Right lobe of liver (tissue), 6 donors: Measurements from ENCODE around the gene TENT5C. TPM values are rescaled to one million over a fixed set of nuclear protein-coding genes. Genes with fewer than 3 reads are reported as not detected.
A peak's percentile ranks its signal among the peaks of the same experiment; 100 is the strongest.

Experiments
- ATAC-seq, 4 donors: fragments of 200-7000 bp; cut with Tn5 transposase; one replicate each; pipeline ENCODE4 v1.9.1; 2020; ENCODE audit warnings: mild to moderate bottlenecking in 4 of 4, moderate library complexity in 4 of 4
- DNase-seq, 3 donors: peaks; one replicate each; pipeline ENCODE4 v3.0.0-alpha.2; 2020
- H3K27ac ChIP-seq, 3 donors: fragments of 200-600 bp; one replicate each; pipeline ENCODE4 v1.8.0; 2022
- H3K27me3 ChIP-seq, 2 donors: fragments of 200-600 bp; one replicate each; pipeline ENCODE4 v1.8.0; 2022
- H3K36me3 ChIP-seq, 4 donors: fragments of 200-600 bp; sonication (generic) in 1 of 4; one replicate each; pipeline versions ENCODE4 v1.5.1 to v1.8.0; 2017 to 2022; ENCODE audit warnings: control low read depth in 1 of 4
- H3K4me1 ChIP-seq, 4 donors: fragments of 200-600 bp; sonication (generic) in 1 of 4; one replicate each; pipeline versions ENCODE4 v1.5.1 to v1.8.0; 2017 to 2022; ENCODE audit warnings: control low read depth in 1 of 4
- H3K4me3 ChIP-seq, 3 donors: fragments of 200-600 bp; one replicate each; pipeline ENCODE4 v1.8.0; 2022
- H3K9me3 ChIP-seq, 4 donors: fragments of 200-600 bp; sonication (generic) in 1 of 4; one replicate each; pipeline versions ENCODE4 v1.5.1 to v1.8.0; 2017 to 2022; ENCODE audit warnings: control low read depth in 1 of 4
- POLR2A ChIP-seq: fragments of 450-650 bp; IDR thresholded peaks from one replicate; pipeline ENCODE4 v1.6.1; 2017; ENCODE audit warnings: antibody characterized with exemption, mild to moderate bottlenecking
- WGBS: methylation state at CpG from one replicate; pipeline ENCODE4 v1.1.6; 2018; ENCODE audit warnings: low coverage, low lambda C conversion rate; ENCODE audit not compliant: insufficient coverage; ENCODE audit errors: missing lambda C conversion rate; 5-methylcytosine and 5-hydroxymethylcytosine counted together
- intact Hi-C, 2 donors: fragments of 100-400 bp; cut with DNase I; formaldehyde crosslinking; loops; one replicate each; pipeline versions ENCODE4 v1.11.2 to v1.14.1; 2022
- total RNA-seq, 6 experiments: library from RNA; depleted of rRNA in 2 of 6; stranded (reverse); fragments of >200 nt in 2 of 6; fragmentation: NEBNext Ultra II Directional in 3 of 6; extraction: Animal tissue kit (Norgen Biotek cat#: 25700) in 3 of 6; gene quantifications; one replicate each; pipeline versions ENCODE4 v1.1.0 to v1.2.4, GENCODE V29; 2016 to 2023
- TF ChIP-seq, protein P1 (sequence below), 4 donors: fragments of 200-600 bp in 3 of 4; fragments of 450-650 bp in 1 of 4; IDR thresholded peaks; one replicate each; pipeline versions ENCODE4 v1.5.1 to v1.8.0; 2016 to 2022; ENCODE audit warnings: antibody characterized with exemption in 4 of 4, mild to moderate bottlenecking in 2 of 4
- donor health status: DM: no; HTN: yes; CAD: no.
- donor health status: DM: no; HTN: no; CAD: no.
- donor health status: DM: no; HTN: no; CAD: no.
- donor health status: DM: no; HTN: yes; CAD: no.
- donor health status: DM: no; HTN: yes; CAD: no.

The TENT5C gene
- total RNA-seq, 6 experiments from 2014 or later: 2.3 to 13.7 (median 3.0) TPM

DNA sequence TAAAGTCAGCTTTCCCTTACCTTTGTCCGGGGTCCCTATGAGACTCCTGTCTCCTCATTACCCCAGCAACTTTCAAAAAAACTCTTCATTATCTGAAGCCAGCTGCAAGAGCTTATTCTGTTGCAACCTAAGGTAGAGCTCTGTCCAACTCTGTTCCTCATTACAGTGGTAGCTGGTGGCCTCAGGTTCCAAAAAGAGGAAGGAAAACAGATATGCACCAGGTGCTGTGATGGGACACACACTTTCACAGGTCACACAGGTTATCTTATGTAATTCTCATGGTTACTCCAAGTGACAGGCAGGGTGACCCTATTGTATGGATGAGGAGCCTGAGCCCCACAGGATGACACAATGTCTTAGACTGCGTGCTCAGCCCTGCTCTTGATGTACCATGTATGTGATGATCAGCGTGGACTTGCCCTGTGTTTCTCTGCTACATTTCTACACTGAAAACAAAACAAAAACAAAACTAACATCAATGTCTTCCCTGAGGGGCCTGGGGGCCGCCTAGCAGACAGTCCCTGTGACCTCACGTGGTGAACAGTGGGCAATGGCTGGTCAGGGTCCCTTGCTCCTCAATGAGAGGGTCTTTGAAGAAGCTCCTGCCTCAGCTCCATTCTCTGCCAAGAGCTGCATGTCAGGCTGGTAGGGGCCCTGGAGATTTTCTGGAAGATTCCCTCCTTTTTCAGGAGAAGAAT lies 9.7 kb upstream of the TENT5C start:
- DNase-seq (peak in 1 of 3 donors; percentile 18), ATAC-seq (no peak)
- H3K4me3 ChIP-seq: no peak overlapping the region
- H3K4me1 ChIP-seq: peaks cover 0 to 35% (median 0%) of the 10 kb centered on the region in 4 donors
- no peaks in the 10 kb centered on the region for H3K36me3 ChIP-seq
- no peaks in the 10 kb centered on the region for H3K9me3 ChIP-seq
- no peaks in the 10 kb centered on the region for H3K27me3 ChIP-seq
- intact Hi-C loops: no loop called here
- TF ChIP-seq, protein P1, sequence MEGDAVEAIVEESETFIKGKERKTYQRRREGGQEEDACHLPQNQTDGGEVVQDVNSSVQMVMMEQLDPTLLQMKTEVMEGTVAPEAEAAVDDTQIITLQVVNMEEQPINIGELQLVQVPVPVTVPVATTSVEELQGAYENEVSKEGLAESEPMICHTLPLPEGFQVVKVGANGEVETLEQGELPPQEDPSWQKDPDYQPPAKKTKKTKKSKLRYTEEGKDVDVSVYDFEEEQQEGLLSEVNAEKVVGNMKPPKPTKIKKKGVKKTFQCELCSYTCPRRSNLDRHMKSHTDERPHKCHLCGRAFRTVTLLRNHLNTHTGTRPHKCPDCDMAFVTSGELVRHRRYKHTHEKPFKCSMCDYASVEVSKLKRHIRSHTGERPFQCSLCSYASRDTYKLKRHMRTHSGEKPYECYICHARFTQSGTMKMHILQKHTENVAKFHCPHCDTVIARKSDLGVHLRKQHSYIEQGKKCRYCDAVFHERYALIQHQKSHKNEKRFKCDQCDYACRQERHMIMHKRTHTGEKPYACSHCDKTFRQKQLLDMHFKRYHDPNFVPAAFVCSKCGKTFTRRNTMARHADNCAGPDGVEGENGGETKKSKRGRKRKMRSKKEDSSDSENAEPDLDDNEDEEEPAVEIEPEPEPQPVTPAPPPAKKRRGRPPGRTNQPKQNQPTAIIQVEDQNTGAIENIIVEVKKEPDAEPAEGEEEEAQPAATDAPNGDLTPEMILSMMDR (IDR thresholded peaks at IDR 0.05): no peak
- TF ChIP-seq POLR2A: no peak
- 67% methylated on average over 3 of the region's 5 CpGs for WGBS
- H3K27ac ChIP-seq: no peak overlapping the region

DNA sequence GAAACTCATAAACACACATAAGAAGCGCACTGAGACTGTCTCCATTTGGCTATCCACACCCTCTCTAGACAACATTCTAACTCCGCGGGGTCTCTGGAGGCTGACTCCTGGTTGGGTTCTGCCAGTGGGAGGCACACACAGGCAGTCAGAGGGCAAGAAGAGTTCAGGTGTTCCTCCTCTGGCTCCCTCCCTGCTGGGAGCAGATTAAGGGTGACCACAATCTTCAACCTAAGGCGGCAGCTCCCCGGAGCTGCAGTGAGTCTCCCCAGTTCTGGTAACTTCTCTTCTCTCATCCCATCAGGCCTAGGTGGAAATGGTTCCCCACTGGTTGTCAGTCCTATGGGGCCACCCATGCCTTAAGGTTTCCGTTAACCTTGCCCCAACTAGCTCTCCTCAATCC lies 7.4 kb upstream of the TENT5C start:
- TF ChIP-seq POLR2A: no peak
- TF ChIP-seq, protein P1 (IDR thresholded peaks at IDR 0.05): no peak
- Histone ChIP-seq H3K27ac (no peak overlapping the region), H3K9me3 (no peaks in the 10 kb centered on the region), H3K36me3 (no peaks in the 10 kb centered on the region), H3K4me1 (peaks cover 0 to 20% (median 0%) of the 10 kb centered on the region in 4 donors), H3K4me3 (no peak overlapping the region), H3K27me3 (no peaks in the 10 kb centered on the region)
- intact Hi-C loops: no loop called here
- DNase-seq (peak in 1 of 3 donors; percentile 23), ATAC-seq (no peak)
- WGBS: 93% methylated on average over 3 of the region's 6 CpGs

DNA sequence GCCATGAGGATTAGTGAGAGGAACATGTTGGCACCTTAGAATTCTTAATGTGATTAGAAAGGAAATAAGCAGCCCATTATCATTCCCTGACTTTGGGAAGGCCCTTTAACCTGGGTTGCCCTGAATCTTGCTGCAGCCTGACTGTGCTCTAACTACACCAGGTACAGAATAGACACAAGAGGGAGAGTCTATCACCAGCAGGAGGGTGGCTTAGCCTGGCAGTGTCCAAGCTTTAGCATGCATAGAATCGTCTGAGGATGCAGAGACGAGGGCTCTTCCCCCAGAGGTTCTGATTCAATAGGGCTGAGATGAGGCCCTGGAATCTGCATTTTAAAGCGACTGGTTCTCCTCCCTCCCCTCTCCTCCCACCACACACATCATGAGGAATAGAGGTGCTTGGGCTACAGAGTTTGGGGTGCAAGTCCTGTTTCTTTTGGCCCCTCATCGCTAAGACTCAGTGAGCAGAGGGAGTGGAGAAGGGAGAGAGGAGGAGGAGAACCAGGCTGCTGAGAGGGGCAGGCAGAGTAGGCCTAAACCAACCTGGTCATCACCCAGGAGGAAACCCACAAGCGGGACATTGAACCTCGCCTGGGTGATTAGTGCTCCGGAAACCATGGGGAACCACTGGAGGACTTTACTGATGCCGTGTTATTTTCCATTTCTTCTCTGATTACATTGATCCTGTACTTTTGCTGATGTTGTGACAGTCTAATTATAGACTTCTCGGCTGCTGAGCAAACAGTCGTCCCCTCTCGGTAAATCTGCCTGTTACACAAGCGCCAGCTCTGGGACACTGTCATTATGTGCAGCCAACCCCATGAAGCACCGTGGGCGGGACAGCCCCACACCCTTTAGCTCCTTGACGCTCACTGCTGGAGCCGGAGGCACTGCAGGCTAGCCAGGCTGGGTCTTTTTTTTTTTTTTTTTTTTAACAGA lies 6.3 kb upstream of the TENT5C start:
- Histone ChIP-seq H3K27me3 (no peaks in the 10 kb centered on the region), H3K27ac (no peak overlapping the region), H3K9me3 (no peaks in the 10 kb centered on the region), H3K36me3 (no peaks in the 10 kb centered on the region), H3K4me1 (peaks cover 0 to 12% (median 0%) of the 10 kb centered on the region in 4 donors), H3K4me3 (no peak overlapping the region)
- DNase-seq (peak; percentile 54 to 74 (median 68)), ATAC-seq (peak; percentile 71 to 90 (median 82))
- intact Hi-C loops: no loop called here
- TF ChIP-seq, protein P1 (IDR thresholded peaks at IDR 0.05): no peak
- TF ChIP-seq POLR2A: no peak
- WGBS: 53% methylated on average over 14 of the region's 16 CpGs

DNA sequence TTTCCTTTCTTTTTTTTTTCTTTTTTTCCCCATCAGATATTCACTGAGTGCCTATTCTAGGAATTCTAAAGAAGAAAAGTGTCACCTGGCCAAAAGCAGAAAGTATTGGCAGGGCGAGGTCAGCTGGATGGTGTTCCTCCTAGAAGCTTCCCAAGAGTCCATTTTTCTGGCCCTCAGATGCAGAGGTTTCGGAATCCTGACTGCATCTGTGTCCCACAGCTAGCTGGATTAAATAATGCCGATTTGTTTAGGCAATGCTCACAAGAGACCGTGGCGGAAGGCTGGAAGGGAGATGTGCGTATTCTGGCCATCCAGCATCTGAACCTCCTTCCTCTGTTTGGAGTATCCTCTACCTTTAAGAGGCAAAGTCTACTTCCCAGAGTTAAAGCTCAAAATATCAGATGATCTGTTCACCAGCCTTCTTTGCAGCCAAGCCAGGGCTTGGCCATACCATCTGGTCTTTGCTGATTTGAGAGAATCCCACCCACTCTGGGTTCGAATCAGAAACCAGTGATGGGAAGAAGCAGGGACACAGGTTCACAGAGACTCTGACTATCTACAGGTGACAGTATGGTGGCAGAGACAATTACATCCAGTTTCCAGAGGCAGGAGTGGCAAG lies 5.4 kb upstream of the TENT5C start:
- ATAC-seq: no peak
- TF ChIP-seq POLR2A: no peak
- TF ChIP-seq, protein P1 (IDR thresholded peaks at IDR 0.05): no peak
- DNase-seq: peak in 1 of 3 donors; percentile 24
- WGBS: 89% methylated on average over 3 of the region's 7 CpGs
- H3K36me3 ChIP-seq: no peaks in the 10 kb centered on the region
- intact Hi-C loops: no loop called here
- no peaks in the 10 kb centered on the region for H3K9me3 ChIP-seq
- no peak overlapping the region for H3K27ac ChIP-seq
- H3K27me3 ChIP-seq: no peaks in the 10 kb centered on the region
- peaks cover 0 to 10% (median 0%) of the 10 kb centered on the region in 4 donors for H3K4me1 ChIP-seq
- H3K4me3 ChIP-seq: no peak overlapping the region
